Panc1 (cell line): ENCODE data around the gene FBXL17. TPM values are rescaled to one million over a fixed set of nuclear protein-coding genes. Genes with fewer than 3 reads are reported as not detected.

Experiments
- ATAC-seq: fragments of 200-7000 bp; cut with Tn5 transposase; 2 replicates; pipeline ENCODE4 v1.9.1; 2020; ENCODE audit warnings: mild to moderate bottlenecking, moderate library complexity
- BruUV-seq: library from RNA; stranded (reverse); fragments of 400-500 nt; replicated peaks from 2 replicates; lab custom pipeline; 2021; lab: Mats Ljungman, UMichigan
- CTCF ChIA-PET: fragments of 300-600 bp; sonication (Branson Sonifier 250); formaldehyde crosslinking; loops from one replicate; lab custom pipeline; 2022; ENCODE audit warnings: antibody characterized with exemption; lab: Charles Lee
- POLR2A ChIA-PET: fragments of 300-600 bp; sonication (Branson Sonifier 250); formaldehyde crosslinking; loops from one replicate; lab custom pipeline; 2022; ENCODE audit warnings: antibody characterized with exemption; lab: Charles Lee
- DNase-seq: peaks from one replicate; pipeline ENCODE4 v3.0.0-alpha.2; 2010; ENCODE audit warnings: low read depth, low spot score
- H3K27ac ChIP-seq: 2 replicates; pipeline ENCODE4 v1.5.1; 2011; ENCODE audit warnings: mild to moderate bottlenecking, low read length, inconsistent platforms
- H3K27me3 ChIP-seq: fragments of 200-500 bp; sonication (Bioruptor generic); 2 replicates; pipeline ENCODE4 v1.6.0; 2014; ENCODE audit warnings: low read length, inconsistent platforms; ENCODE audit not compliant: control insufficient read depth, insufficient read depth
- H3K36me3 ChIP-seq: fragments of 200-500 bp; sonication (Bioruptor generic); 2 replicates; pipeline ENCODE4 v1.5.1; 2014; ENCODE audit warnings: inconsistent platforms, mild to moderate bottlenecking, low read length, moderate library complexity; ENCODE audit not compliant: control insufficient read depth, insufficient read depth
- H3K4me1 ChIP-seq: 2 replicates; pipeline ENCODE4 v1.5.1; 2011; ENCODE audit warnings: inconsistent platforms, mild to moderate bottlenecking, low read length, moderate library complexity; ENCODE audit not compliant: control insufficient read depth, insufficient read depth
- H3K4me3 ChIP-seq, 2 experiments: 2 replicates each; pipeline ENCODE4 v1.5.1; 2011 to 2012; ENCODE audit warnings: low read depth in 2 of 2, low read length in 2 of 2, mild to moderate bottlenecking in 2 of 2, inconsistent platforms in 1 of 2, moderate library complexity in 1 of 2
- H3K9me3 ChIP-seq: fragments of 200-500 bp; sonication (Bioruptor generic); 2 replicates; pipeline ENCODE4 v1.5.1; 2014; ENCODE audit warnings: low read depth, mild to moderate bottlenecking, inconsistent platforms, low read length, moderate library complexity; ENCODE audit not compliant: control insufficient read depth, insufficient read depth
- CTCF ChIP-seq: fragments of 450-650 bp; IDR thresholded peaks from 2 replicates; pipeline ENCODE4 v1.5.1; 2017; ENCODE audit warnings: mild to moderate bottlenecking
- POLR2AphosphoS5 ChIP-seq: IDR thresholded peaks from 2 replicates; pipeline ENCODE4 v1.6.1; 2012; ENCODE audit warnings: mild to moderate bottlenecking, low read depth, low read length, moderate library complexity
- REST ChIP-seq, 2 experiments: IDR thresholded peaks; 2 replicates each; pipeline ENCODE4 v1.6.1; 2011 to 2012; ENCODE audit warnings: low read depth in 2 of 2, control low read depth in 1 of 2, low read length in 1 of 2, mild to moderate bottlenecking in 1 of 2, moderate library complexity in 1 of 2; ENCODE audit not compliant: insufficient read depth in 1 of 2
- SIN3A ChIP-seq: IDR thresholded peaks from 2 replicates; pipeline ENCODE4 v1.6.1; 2012; ENCODE audit warnings: low read depth, mild to moderate bottlenecking, low read length, moderate library complexity, borderline replicate concordance; ENCODE audit not compliant: insufficient read depth
- TCF7L2 ChIP-seq: IDR thresholded peaks from 2 replicates; pipeline ENCODE4 v1.6.1; 2011; ENCODE audit warnings: mild to moderate bottlenecking, low read depth, low read length, inconsistent platforms
- in situ Hi-C: cut with HindIII; loops from 2 replicates; pipeline ENCODE4 v1.10.0; 2016; ENCODE audit warnings: low sequenced_read_pairs, low pct_unique_long_range_greater_than_20kb
- intact Hi-C: fragments of 100-400 bp; cut with micrococcal nuclease; formaldehyde crosslinking; loops from one replicate; pipeline ENCODE4 v1.10.0; 2022; ENCODE audit not compliant: unreplicated experiment
- total RNA-seq: library from RNA; stranded (reverse); gene quantifications from one replicate; pipeline ENCODE4 v1.2.1, GENCODE V29; 2021; ENCODE audit not compliant: unreplicated experiment

The FBXL17 gene
- total RNA-seq, 1 experiment from 2014 or later: 17.4 TPM

- no peaks in the 10 kb centered on the region for H3K9me3 ChIP-seq
- BruUV-seq: no TSS peak
- intact Hi-C loops: no loop called here
- no peaks in the 10 kb centered on the region; the same call in 1 of the 2 replicates for H3K36me3 ChIP-seq
- ATAC-seq (no peak), DNase-seq (no peak)
- ChIA-PET POLR2A (no interaction called here), CTCF (no interaction called here)
- in situ Hi-C loops: no loop called here
- no peak overlapping the region for H3K27ac ChIP-seq
- TF ChIP-seq SIN3A: no peak
- TF ChIP-seq CTCF: no peak
- TF ChIP-seq POLR2AphosphoS5: no peak
- TF ChIP-seq TCF7L2: no peak; the same call in 1 of the 2 replicates
- no peak for TF ChIP-seq REST (IDR thresholded peaks at IDR 0.05; ENCODE audit: insufficient read depth in 1 of 2, low read depth in 2 of 2, low read length in 1 of 2)
- no peak overlapping the region for H3K4me3 ChIP-seq
- H3K4me1 ChIP-seq: no peaks in the 10 kb centered on the region
- no peaks in the 10 kb centered on the region for H3K27me3 ChIP-seq
Measured at GRCh38 chr5:108315829-108316228, 66.1 kb downstream of the FBXL17 start.

- no peak overlapping the region for H3K27ac ChIP-seq
- ChIA-PET CTCF (no interaction called here), POLR2A (no interaction called here)
- in situ Hi-C loops: no loop called here
- no TSS peak for BruUV-seq
- TF ChIP-seq TCF7L2 (no peak), SIN3A (no peak), POLR2AphosphoS5 (no peak), REST (IDR thresholded peaks at IDR 0.05; ENCODE audit: insufficient read depth in 1 of 2, low read depth in 2 of 2, low read length in 1 of 2) (no peak), CTCF (no peak)
- ATAC-seq (no peak), DNase-seq (no peak)
- no peaks in the 10 kb centered on the region for H3K4me1 ChIP-seq
- H3K4me3 ChIP-seq: no peak overlapping the region
- intact Hi-C loops: no loop called here
- no peaks in the 10 kb centered on the region for H3K27me3 ChIP-seq
- H3K36me3 ChIP-seq: no peaks in the 10 kb centered on the region; the same call in 1 of the 2 replicates
- no peaks in the 10 kb centered on the region for H3K9me3 ChIP-seq
Measured at GRCh38 chr5:108312258-108312657, 69.6 kb downstream of the FBXL17 start.
